Measurements from ENCODE around the gene KLHL15.

- TF ChIP-seq, protein P1, sequence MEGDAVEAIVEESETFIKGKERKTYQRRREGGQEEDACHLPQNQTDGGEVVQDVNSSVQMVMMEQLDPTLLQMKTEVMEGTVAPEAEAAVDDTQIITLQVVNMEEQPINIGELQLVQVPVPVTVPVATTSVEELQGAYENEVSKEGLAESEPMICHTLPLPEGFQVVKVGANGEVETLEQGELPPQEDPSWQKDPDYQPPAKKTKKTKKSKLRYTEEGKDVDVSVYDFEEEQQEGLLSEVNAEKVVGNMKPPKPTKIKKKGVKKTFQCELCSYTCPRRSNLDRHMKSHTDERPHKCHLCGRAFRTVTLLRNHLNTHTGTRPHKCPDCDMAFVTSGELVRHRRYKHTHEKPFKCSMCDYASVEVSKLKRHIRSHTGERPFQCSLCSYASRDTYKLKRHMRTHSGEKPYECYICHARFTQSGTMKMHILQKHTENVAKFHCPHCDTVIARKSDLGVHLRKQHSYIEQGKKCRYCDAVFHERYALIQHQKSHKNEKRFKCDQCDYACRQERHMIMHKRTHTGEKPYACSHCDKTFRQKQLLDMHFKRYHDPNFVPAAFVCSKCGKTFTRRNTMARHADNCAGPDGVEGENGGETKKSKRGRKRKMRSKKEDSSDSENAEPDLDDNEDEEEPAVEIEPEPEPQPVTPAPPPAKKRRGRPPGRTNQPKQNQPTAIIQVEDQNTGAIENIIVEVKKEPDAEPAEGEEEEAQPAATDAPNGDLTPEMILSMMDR (conservative IDR thresholded peaks at IDR 0.05; ENCODE audit: low read length), result no peak
- no peak for TF ChIP-seq EZH2phosphoT487 (IDR thresholded peaks at IDR 0.05; ENCODE audit: borderline replicate concordance)
Observed at GRCh38 chrX:23959781-23960180, 67.2 kb downstream of the KLHL15 start.

All from Loucy (cell line).